Measurements from ENCODE around the gene AMBP. TPM values are rescaled to one million over a fixed set of nuclear protein-coding genes. Genes with fewer than 3 reads are reported as not detected.

Gene AMBP
- total RNA-seq (2021) (not detected in 2 replicates), Bru-seq, nascent RNA (not detected), BruChase-seq, experiment 1, labeled RNA remaining after a 2-hour chase (not detected), BruChase-seq, experiment 2, labeled RNA remaining after a 6-hour chase (not detected)
- long read RNA-seq, result 0 reads

DNA sequence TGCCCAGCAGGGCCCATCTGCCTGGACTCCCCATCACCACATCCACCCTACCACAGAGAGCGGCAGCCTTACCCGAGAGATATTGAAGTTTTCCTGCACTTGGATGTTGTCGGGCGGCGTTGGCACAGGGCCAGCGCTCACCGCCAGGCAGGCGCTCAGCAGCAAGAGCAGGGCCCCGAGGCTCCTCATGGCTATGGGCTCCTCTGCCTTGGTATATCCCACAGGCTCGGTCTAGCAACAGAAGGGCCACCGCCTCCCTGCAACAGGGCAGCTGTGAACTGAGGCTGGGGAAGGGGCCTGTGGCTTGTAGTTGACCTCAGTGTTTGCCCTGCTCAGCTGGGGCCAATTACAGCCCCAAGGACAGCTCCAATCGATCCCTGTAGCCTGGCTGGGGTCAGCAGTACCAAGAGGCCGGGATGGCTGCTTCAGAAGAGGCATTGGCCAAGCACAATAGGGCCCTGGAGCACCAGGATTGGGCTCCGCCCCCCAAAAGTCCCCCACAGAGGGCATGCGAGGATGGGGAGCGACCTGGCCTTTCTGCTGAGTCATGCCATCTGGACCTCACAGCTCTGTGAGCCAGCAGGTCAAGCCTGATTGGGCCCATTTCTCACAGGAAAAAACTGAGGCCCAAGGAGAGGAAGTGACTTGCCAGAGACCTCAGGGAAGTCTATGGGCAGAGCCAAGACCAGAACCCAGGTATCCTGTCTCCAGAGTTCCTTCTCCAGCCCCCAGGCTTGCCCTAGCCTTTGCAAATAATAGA lies at the start of gene AMBP:
AMBP (minus strand) TSS at position 280 of the 760 bp plus-strand sequence; CDS start at position 189, 91 bp downstream.
- POLR2A ChIA-PET (ENCODE audit: unreplicated experiment), result no interaction called here

DNA sequence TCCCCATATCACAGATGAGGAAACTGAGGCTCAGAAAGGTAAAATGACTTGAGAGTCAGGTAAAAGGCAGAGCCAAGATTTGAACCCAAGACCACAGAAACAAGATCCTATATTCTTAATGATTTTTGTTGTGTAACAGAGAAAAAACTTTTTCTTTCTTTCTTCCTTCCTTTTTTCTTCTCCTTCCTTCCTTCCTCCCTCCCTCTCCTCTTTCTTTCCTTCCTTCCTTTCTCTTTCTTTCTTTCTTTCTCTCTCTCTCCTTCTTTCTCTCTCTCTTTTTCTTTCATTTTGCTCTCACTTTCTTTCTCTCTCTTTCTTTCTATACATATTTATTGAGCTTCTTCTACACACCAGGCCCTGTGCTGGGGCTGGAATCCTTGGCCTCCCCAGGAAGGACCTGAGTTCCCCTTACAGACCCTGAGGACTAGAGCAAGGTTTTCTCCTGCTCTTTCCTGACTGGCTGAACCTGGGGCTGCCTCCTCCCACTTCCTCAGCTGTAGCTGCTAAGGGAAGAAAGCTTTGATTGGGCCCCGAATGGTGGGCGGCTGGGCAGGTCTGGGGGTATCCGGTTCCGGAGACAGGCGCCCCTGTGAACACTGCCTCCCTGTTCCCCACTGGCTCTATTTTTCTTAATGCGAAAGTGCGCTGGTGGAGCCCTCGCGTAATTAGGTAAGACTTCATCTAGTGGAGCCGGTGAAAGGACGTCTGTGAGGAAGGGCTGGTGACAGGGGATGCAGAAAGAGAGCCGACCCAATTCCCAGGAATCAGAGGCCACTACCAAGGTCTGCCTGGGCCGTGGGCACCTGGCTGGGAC lies 48.4 kb upstream of the AMBP start:
- POLR2A ChIA-PET (ENCODE audit: unreplicated experiment), result no interaction called here
- Histone ChIP-seq H3K4me3 (no peak overlapping the region), H3K9me3 (ENCODE audit: insufficient read depth, low read depth) (no peaks in the 10 kb centered on the region), H3K36me3 (ENCODE audit: low read depth) (no peaks in the 10 kb centered on the region), H3K27ac (no peak overlapping the region), H2AFZ (no peak overlapping the region), H3K27me3 (ENCODE audit: insufficient read depth, low read depth) (peaks cover 79% of the 10 kb centered on the region), H3K79me2 (ENCODE audit: low read depth) (no peaks in the 10 kb centered on the region), H3F3A (ENCODE audit: insufficient read depth, low read depth) (no peaks in the 10 kb centered on the region), H3K9me2 (ENCODE audit: insufficient read depth) (no peaks in the 10 kb centered on the region), H4K20me1 (ENCODE audit: insufficient read depth) (no peaks in the 10 kb centered on the region), H3K4me1 (replicated peaks; ENCODE audit: insufficient read depth) (no peaks in the 10 kb centered on the region), H3K4me2 (no peak overlapping the region)
- CTCF ChIA-PET, result no interaction called here
- DNase-seq, result no peak
- BruUV-seq (replicated peaks), result no TSS peak
- no peak for TF ChIP-seq EZH2 (IDR thresholded peaks at IDR 0.05; ENCODE audit: low read depth)
- TF ChIP-seq, protein P1, sequence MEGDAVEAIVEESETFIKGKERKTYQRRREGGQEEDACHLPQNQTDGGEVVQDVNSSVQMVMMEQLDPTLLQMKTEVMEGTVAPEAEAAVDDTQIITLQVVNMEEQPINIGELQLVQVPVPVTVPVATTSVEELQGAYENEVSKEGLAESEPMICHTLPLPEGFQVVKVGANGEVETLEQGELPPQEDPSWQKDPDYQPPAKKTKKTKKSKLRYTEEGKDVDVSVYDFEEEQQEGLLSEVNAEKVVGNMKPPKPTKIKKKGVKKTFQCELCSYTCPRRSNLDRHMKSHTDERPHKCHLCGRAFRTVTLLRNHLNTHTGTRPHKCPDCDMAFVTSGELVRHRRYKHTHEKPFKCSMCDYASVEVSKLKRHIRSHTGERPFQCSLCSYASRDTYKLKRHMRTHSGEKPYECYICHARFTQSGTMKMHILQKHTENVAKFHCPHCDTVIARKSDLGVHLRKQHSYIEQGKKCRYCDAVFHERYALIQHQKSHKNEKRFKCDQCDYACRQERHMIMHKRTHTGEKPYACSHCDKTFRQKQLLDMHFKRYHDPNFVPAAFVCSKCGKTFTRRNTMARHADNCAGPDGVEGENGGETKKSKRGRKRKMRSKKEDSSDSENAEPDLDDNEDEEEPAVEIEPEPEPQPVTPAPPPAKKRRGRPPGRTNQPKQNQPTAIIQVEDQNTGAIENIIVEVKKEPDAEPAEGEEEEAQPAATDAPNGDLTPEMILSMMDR (conservative IDR thresholded peaks at IDR 0.05), result no peak
- intact Hi-C loops (cut with micrococcal nuclease; ENCODE audit: unreplicated experiment), result no loop called here

More for the DNA sequence above, at the start of gene AMBP:
- no TSS peak for BruUV-seq (replicated peaks)
- Histone ChIP-seq H4K20me1 (ENCODE audit: insufficient read depth) (no peaks in the 10 kb centered on the region), H3K79me2 (ENCODE audit: low read depth) (no peaks in the 10 kb centered on the region), H3K4me3 (no peak within 1 kb of the TSS), H3K27me3 (ENCODE audit: insufficient read depth, low read depth) (peaks cover 26% of the 10 kb centered on the region), H3F3A (ENCODE audit: insufficient read depth, low read depth) (no peaks in the 10 kb centered on the region), H3K9me3 (ENCODE audit: insufficient read depth, low read depth) (no peaks in the 10 kb centered on the region), H3K4me1 (replicated peaks; ENCODE audit: insufficient read depth) (no peaks in the 10 kb centered on the region), H3K27ac (no peak within 1 kb of the TSS), H2AFZ (no peak within 1 kb of the TSS), H3K9me2 (ENCODE audit: insufficient read depth) (no peaks in the 10 kb centered on the region), H3K36me3 (ENCODE audit: low read depth) (no peaks in the 10 kb centered on the region), H3K4me2 (no peak within 1 kb of the TSS)
- TF ChIP-seq EZH2 (IDR thresholded peaks at IDR 0.05; ENCODE audit: low read depth), result no peak
- TF ChIP-seq, protein P1 (conservative IDR thresholded peaks at IDR 0.05), result no peak
- no peak for DNase-seq
- CTCF ChIA-PET, result no interaction called here
- intact Hi-C loops (cut with micrococcal nuclease; ENCODE audit: unreplicated experiment), result no loop called here

DNA sequence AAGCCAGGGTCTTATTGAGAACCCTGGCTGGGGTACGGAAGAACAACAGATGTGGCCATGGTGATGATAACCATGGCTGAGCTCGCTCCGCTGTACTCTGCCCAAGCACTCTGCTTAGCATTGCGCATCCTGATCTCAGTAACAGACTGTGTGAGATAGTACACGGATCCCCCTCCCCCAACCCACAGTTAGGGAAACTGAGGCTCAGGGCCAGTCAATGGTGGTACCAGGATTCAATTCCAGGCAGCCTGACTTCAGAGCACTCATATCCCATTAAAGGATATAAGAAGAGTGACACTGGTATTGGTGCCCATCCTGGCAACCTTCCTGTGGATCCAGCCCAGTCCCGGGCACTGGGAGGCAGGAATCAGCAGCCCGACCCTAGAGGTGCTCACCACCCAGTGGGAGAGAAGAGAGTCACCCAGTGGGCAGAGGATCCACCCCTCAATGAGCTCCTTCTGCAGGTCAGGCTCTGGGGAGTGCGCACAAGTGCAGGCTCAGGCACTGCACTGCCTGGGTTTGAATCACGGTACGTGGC lies 47.4 kb upstream of the AMBP start:
- Histone ChIP-seq H3K4me2 (no peak overlapping the region), H3F3A (ENCODE audit: insufficient read depth, low read depth) (no peaks in the 10 kb centered on the region), H3K4me1 (replicated peaks; ENCODE audit: insufficient read depth) (no peaks in the 10 kb centered on the region), H2AFZ (no peak overlapping the region), H3K9me2 (ENCODE audit: insufficient read depth) (no peaks in the 10 kb centered on the region), H3K27ac (no peak overlapping the region), H3K4me3 (no peak overlapping the region), H3K79me2 (ENCODE audit: low read depth) (no peaks in the 10 kb centered on the region), H3K36me3 (ENCODE audit: low read depth) (no peaks in the 10 kb centered on the region), H3K27me3 (ENCODE audit: insufficient read depth, low read depth) (peaks cover 79% of the 10 kb centered on the region), H4K20me1 (ENCODE audit: insufficient read depth) (no peaks in the 10 kb centered on the region), H3K9me3 (ENCODE audit: insufficient read depth, low read depth) (no peaks in the 10 kb centered on the region)
- DNase-seq, result no peak
- ChIA-PET POLR2A (ENCODE audit: unreplicated experiment) (interaction anchor here (0.7 kb wide), 1 partner anchor 547 kb away, joined by 5 read pairs; no protein-coding TSS in a partner anchor), CTCF (no interaction called here)
- intact Hi-C loops (cut with micrococcal nuclease; ENCODE audit: unreplicated experiment), result no loop called here
- TF ChIP-seq EZH2 (IDR thresholded peaks at IDR 0.05; ENCODE audit: low read depth), result no peak
- no TSS peak for BruUV-seq (replicated peaks)

Data from PC-9 (cell line).